K562 (cell line): ENCODE measurements around the gene ATG7. TPM values are rescaled to one million over a fixed set of nuclear protein-coding genes. Genes with fewer than 3 reads are reported as not detected.

Experiments used
- ARID2 ChIP-seq: fragments of 450-650 bp; IDR thresholded peaks from 2 replicates; pipeline ENCODE4 v1.6.1; 2017; ENCODE audit warnings: antibody characterized with exemption, mild to moderate bottlenecking
- BCOR ChIP-seq: fragments of 450-650 bp; IDR thresholded peaks from 2 replicates; pipeline ENCODE4 v1.6.1; 2016
- COPS2 ChIP-seq: fragments of 450-650 bp; conservative IDR thresholded peaks from 2 replicates; pipeline ENCODE4 v1.6.1; 2016; ENCODE audit warnings: mild to moderate bottlenecking, moderate library complexity
- CREB5 ChIP-seq: fragments of 250-450 bp; sonication (Bioruptor Pico); IDR thresholded peaks from 2 replicates; pipeline ENCODE4 v1.5.0; 2020; ENCODE audit warnings: mild to moderate bottlenecking
- DNMT1 ChIP-seq: fragments of 450-650 bp; IDR thresholded peaks from 2 replicates; pipeline ENCODE4 v1.6.1; 2016; ENCODE audit warnings: antibody characterized with exemption, mild to moderate bottlenecking
- EZH2 ChIP-seq: IDR thresholded peaks from 2 replicates; pipeline ENCODE4 v1.6.1; 2012; ENCODE audit warnings: low read depth, mild to moderate bottlenecking, inconsistent platforms, low read length, borderline replicate concordance
- FOXA1 ChIP-seq: fragments of 450-650 bp; IDR thresholded peaks from 2 replicates; pipeline ENCODE4 v1.6.1; 2016; ENCODE audit warnings: mild to moderate bottlenecking, borderline replicate concordance
- HSF4 ChIP-seq: fragments of 250-450 bp; sonication (Bioruptor Pico); IDR thresholded peaks from 2 replicates; pipeline ENCODE4 v2.1.2; 2022; ENCODE audit warnings: mild to moderate bottlenecking, moderate library complexity, borderline replicate concordance
- KDM4B ChIP-seq, 2 experiments: fragments of 450-650 bp in 1 of 2; sonication (generic) in 1 of 2; IDR thresholded peaks; 2 replicates each; pipeline ENCODE4 v1.6.1; 2016 to 2017; ENCODE audit warnings: borderline replicate concordance in 2 of 2, antibody characterized with exemption in 1 of 2, low read depth in 1 of 2, mild to moderate bottlenecking in 1 of 2
- LEF1 ChIP-seq: fragments of 450-650 bp; IDR thresholded peaks from 2 replicates; pipeline ENCODE4 v1.6.1; 2016; ENCODE audit warnings: mild to moderate bottlenecking
- PBX2 ChIP-seq, 2 experiments: IDR thresholded peaks in 1 of 2; conservative IDR thresholded peaks in 1 of 2; 2 replicates each; pipeline ENCODE4 v1.6.1; 2016; ENCODE audit warnings: low read depth in 2 of 2, mild to moderate bottlenecking in 1 of 2, missing compliant biosample characterization in 1 of 2, missing genetic modification characterization in 1 of 2, moderate library complexity in 1 of 2
- RBM14 ChIP-seq: fragments of 200-400 bp; formaldehyde crosslinking; IDR thresholded peaks from 2 replicates; pipeline ENCODE4 v1.6.1; 2018; ENCODE audit warnings: low read depth, mild to moderate bottlenecking, low read length, moderate library complexity, borderline replicate concordance; ENCODE audit not compliant: insufficient read depth
- SAP30 ChIP-seq: fragments of 200-600 bp; sonication (generic); IDR thresholded peaks from 2 replicates; pipeline ENCODE4 v1.6.1; 2012; ENCODE audit warnings: borderline replicate concordance, low read depth, mild to moderate bottlenecking, moderate library complexity, low read length, control low read depth, inconsistent platforms; ENCODE audit not compliant: insufficient read depth, poor library complexity, severe bottlenecking
- SMAD1 ChIP-seq: fragments of 150-350 bp; IDR thresholded peaks from 2 replicates; pipeline ENCODE4 v1.6.1; 2014; ENCODE audit warnings: low read length, low read depth; ENCODE audit not compliant: partially characterized antibody
- SNRNP70 ChIP-seq: fragments of 200-400 bp; formaldehyde crosslinking; optimal IDR thresholded peaks from 2 replicates; pipeline ENCODE3; 2017; ENCODE audit warnings: low read depth, low read length
- ZNF124 ChIP-seq: sonication (generic); formaldehyde crosslinking; IDR thresholded peaks from 2 replicates; pipeline ENCODE4 v1.8.1; 2022; ENCODE audit warnings: missing genetic modification reagents
- ZNF253 ChIP-seq: fragments of 250-450 bp; sonication (Bioruptor Pico); conservative IDR thresholded peaks from 2 replicates; pipeline ENCODE4 v1.6.1; 2021; ENCODE audit warnings: mild to moderate bottlenecking
- ZNF408 ChIP-seq: fragments of 250-450 bp; sonication (Bioruptor Pico); IDR thresholded peaks from 2 replicates; pipeline ENCODE4 v1.4.0; 2020; ENCODE audit warnings: low read depth, mild to moderate bottlenecking, moderate library complexity
- ZNF707 ChIP-seq: fragments of 250-450 bp; sonication (Bioruptor Pico); conservative IDR thresholded peaks from 2 replicates; pipeline ENCODE4 v1.8.0; 2022; ENCODE audit warnings: inconsistent platforms, mild to moderate bottlenecking, moderate library complexity
- ZNF75A ChIP-seq: fragments of 450-650 bp; formaldehyde crosslinking; IDR thresholded peaks from 2 replicates; pipeline ENCODE4 v1.4.0; 2020; ENCODE audit warnings: mild to moderate bottlenecking
- ZSCAN32 ChIP-seq: fragments of 450-650 bp; formaldehyde crosslinking; IDR thresholded peaks from 2 replicates; pipeline ENCODE4 v1.4.0; 2020; ENCODE audit warnings: mild to moderate bottlenecking, moderate library complexity
- polyA plus RNA-seq, 8 experiments: library from polyadenylated mRNA; depleted of rRNA in 4 of 8; stranded (reverse) in 5 of 8; unstranded in 3 of 8; fragments of >200 nt; fragmentation: Nextera tagmentation in 2 of 8; fragmentation: Illumina TruSeq in 1 of 8; extraction: Ambion mirVana in 2 of 8; extraction: Trizol in 1 of 8; gene quantifications; 2 replicates each; pipeline versions ENCODE4 v1.2.1 to v1.2.3, GENCODE V29; 2011 to 2014; ENCODE audit warnings: inconsistent platforms in 1 of 8, missing spikeins in 1 of 8
- total RNA-seq, 7 experiments: library from RNA; depleted of rRNA in 6 of 7; stranded (reverse); fragments of >200 nt in 6 of 7; fragmentation: Illumina TruSeq in 2 of 7; extraction: Trizol in 2 of 7; gene quantifications; 2 replicates each; pipeline versions ENCODE4 v1.2.1 to v1.2.3, GENCODE V29; 2011 to 2021; ENCODE audit warnings: low replicate concordance in 1 of 7
- TF ChIP-seq, protein P1 (sequence below): fragments of 450-650 bp; IDR thresholded peaks from 2 replicates; pipeline ENCODE4 v1.6.1; 2016; ENCODE audit warnings: borderline replicate concordance

The ATG7 gene
- total and polyA plus RNA-seq, 9 of the 15 experiments (the other 6 are each of a cell fraction or from before 2014, with no cell fraction given) = 18.3 to 45.3 (median 33.6) TPM

GRCh38 chr3:11290743-11291680 lies 18.8 kb downstream of the ATG7 start (continued):
- TF ChIP-seq SAP30 (no peak), ZNF75A (CRISPR knock-in tag) (no peak), COPS2 (no peak), DNMT1 (no peak), ARID2 (0 out of 2 replicates have a peak, but pooled peaks have one; percentile 9), KDM4B (IDR thresholded peaks at IDR 0.05; ENCODE audit: borderline replicate concordance in 2 of 2, low read depth in 1 of 2) (no peak), SMAD1 (no peak), SNRNP70 (no peak), ZNF253 (CRISPR knock-in tag) (no peak), LEF1 (no peak), ZNF707 (CRISPR knock-in tag) (no peak), HSF4 (CRISPR knock-in tag) (no peak), BCOR (0 out of 2 replicates have a peak, but pooled peaks have one; percentile 20), ZNF124 (CRISPR knock-in tag) (no peak), RBM14 (no peak), ZSCAN32 (CRISPR knock-in tag) (no peak), FOXA1 (no peak), EZH2 (no peak), CREB5 (CRISPR knock-in tag) (no peak), PBX2 (CRISPR knock-in tag; IDR thresholded peaks at IDR 0.05; ENCODE audit: low read depth) (no peak), PBX2 (tag; conservative IDR thresholded peaks at IDR 0.05; ENCODE audit: low read depth) (no peak), ZNF408 (CRISPR knock-in tag) (no peak)
- TF ChIP-seq, protein P1, sequence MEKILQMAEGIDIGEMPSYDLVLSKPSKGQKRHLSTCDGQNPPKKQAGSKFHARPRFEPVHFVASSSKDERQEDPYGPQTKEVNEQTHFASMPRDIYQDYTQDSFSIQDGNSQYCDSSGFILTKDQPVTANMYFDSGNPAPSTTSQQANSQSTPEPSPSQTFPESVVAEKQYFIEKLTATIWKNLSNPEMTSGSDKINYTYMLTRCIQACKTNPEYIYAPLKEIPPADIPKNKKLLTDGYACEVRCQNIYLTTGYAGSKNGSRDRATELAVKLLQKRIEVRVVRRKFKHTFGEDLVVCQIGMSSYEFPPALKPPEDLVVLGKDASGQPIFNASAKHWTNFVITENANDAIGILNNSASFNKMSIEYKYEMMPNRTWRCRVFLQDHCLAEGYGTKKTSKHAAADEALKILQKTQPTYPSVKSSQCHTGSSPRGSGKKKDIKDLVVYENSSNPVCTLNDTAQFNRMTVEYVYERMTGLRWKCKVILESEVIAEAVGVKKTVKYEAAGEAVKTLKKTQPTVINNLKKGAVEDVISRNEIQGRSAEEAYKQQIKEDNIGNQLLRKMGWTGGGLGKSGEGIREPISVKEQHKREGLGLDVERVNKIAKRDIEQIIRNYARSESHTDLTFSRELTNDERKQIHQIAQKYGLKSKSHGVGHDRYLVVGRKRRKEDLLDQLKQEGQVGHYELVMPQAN = no peak
